ENCODE results near the gene SGO2. TPM values are rescaled to one million over a fixed set of nuclear protein-coding genes. Genes with fewer than 3 reads are reported as not detected.

SGO2 gene
- total RNA-seq: 14.7 and 23.2 TPM in 2 replicates

DNA sequence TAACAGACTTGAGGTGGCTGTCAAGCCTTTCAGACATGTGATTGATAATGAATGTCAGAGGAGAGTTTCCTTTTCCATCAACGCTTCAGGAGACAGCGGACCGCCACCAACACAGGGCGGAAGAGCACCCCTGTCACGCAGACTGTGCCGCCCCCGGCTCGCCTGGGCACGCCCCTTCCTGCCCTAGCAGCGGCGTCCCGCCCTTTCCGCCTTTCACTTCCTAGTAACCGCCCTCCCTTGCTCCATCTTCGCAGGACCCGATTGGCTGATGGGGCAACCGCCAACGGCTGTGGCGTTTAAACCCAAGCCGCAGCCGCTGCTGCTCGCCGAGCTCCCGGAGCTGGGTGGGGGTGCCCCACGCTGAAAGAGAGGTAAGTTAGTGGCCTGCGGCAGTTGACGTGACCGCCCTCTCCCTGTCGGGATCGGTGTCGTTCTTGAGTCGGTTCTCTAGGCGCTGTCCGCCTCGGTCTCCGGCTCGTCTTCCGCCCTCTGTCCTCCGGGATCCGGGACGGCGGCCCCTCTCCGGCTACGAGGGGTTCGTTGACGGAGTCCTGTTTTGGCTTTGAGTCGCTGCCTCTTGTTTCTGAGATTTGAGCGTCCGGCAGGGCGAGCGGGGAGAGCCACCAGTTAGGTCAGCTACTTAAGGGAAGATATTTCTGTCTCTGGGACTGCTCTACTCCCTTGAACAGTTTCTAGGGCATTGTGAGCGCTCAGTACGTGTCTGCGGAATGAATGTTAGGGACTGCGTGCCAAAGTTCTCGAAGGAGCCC is at the start of gene SGO2:
SGO2 (plus strand) TSS at position 326 of the 770 bp plus-strand sequence. CDS start 6,769 bp downstream, outside the sequence.

DNA sequence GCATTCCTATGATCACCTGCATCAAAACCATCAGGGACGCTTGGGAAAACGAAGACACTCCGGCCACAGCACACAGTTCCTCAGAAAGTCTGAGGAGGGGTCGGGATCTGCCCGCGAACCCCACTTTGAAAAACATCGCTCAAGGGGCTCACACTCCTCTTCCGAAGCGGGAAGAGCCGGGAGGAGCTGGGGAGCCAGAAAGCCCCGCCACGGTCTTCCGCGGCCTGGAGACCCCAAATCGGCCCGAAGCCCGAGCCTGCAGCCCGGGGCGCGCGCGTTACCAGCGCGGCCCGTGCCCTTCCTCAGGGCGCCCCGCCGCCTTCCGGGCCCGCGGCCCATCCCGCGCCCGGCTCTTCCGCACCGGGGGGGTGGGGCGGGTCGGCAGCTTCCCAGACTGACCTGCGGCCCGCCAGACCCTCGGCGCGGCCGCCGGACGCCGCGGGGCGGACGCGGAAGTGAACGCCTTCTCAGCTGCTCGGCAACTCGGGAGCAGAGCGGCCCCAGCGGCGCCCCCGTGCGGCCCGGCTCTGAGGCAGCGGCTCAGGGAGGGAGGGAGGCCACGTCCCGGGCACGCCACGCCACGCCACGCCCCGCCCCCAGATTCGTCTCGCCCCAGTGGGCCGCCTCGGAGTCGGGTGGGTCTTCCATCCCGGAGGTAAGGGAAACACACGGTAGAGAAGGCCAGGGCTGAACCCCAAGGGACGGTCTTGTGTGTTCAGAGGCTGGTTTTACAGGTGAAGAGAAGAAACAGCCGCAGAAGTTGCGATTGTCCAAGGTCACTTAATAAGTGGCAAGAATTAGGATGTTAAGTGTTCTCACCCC is 16.2 kb upstream of the SGO2 start, which contains the start of gene KCTD18:
KCTD18 (minus strand) TSS at position 457 of the 822 bp plus-strand sequence. CDS start 3,052 bp downstream, outside the sequence.

DNA sequence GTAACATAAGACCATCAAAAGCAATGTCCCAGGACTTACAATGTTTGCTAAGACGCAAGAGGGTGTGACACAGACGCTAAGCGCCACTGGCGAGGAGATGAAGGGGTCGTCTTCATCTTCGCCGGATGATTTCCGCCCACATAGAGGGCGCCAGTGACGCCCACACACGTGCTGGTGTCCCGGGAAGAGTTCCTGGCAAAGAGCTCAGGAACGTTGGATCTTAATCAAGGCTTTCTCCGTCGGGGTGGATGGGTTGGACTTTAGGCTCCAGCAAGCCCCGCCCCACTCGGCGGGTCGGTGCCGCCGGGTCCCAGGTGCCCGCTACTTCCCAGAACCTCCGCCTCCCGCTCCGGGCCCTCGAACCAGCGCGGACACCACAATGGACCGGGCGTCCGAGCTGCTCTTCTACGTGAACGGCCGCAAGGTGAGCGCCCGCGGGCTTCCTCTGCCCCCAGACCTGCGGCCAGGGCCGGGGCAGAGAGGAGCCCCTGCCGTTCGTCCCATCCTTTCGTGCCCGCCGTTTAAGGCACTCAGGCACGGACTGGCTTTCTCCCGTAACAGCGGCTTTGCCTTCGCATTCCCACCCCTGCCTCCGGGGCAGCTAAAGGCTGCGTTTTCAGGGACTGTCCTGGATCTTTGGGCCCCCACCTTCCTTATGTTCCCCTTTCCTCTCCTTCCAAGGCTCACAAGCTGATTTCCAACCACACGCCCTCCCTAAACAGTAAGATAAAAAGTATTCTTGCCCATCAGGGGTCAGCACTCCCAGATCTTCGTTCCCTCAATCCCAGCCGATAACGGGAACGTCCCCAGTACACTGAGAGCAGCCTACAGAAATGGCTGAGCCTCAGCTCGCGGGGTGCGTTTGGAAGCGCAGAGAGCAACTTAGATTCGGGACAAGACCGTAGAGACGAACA is 60.0 kb downstream of the SGO2 start, which contains the start of gene AOX1:
AOX1 (plus strand) TSS at position 285 of the 914 bp plus-strand sequence; CDS start at position 380, 95 bp downstream.

Other genes with a start within 250 kb of the SGO2 start
- gene SPATS2L, start 219.5 kb upstream of the SGO2 start, total RNA-seq: 136 and 150 TPM in 2 replicates
- 11.6 and 12.3 TPM in 2 replicates for gene KCTD18, start 16.1 kb upstream of the SGO2 start, total RNA-seq
- gene AOX1, start 59.8 kb downstream of the SGO2 start, total RNA-seq: 27.8 and 36.7 TPM in 2 replicates